Measurements from ENCODE around the gene DCTPP1. TPM values are rescaled to one million over a fixed set of nuclear protein-coding genes. Genes with fewer than 3 reads are reported as not detected.

The DCTPP1 gene
- total and polyA plus RNA-seq, 2 of the 13 experiments (the other 11 are each of a cell fraction or from before 2014, with no cell fraction given): 54.8 to 74.4 TPM

DNA sequence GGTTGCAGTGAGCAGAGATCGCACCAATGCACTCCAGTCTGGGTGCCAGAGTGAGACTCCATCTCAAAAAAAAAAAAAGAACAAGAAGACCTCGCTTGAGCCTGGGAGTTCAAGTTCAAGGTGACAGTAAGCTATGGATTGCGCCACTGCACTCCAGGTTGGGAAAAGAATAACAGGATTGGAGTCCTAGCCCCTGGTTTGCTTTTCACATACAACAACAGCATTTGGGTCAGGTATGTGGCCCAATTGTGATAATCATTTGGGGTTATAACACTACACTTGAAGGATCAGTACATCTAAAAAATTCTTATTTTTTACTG, 19.2 kb upstream of the DCTPP1 start (continued):
- TF ChIP-seq, protein P1, sequence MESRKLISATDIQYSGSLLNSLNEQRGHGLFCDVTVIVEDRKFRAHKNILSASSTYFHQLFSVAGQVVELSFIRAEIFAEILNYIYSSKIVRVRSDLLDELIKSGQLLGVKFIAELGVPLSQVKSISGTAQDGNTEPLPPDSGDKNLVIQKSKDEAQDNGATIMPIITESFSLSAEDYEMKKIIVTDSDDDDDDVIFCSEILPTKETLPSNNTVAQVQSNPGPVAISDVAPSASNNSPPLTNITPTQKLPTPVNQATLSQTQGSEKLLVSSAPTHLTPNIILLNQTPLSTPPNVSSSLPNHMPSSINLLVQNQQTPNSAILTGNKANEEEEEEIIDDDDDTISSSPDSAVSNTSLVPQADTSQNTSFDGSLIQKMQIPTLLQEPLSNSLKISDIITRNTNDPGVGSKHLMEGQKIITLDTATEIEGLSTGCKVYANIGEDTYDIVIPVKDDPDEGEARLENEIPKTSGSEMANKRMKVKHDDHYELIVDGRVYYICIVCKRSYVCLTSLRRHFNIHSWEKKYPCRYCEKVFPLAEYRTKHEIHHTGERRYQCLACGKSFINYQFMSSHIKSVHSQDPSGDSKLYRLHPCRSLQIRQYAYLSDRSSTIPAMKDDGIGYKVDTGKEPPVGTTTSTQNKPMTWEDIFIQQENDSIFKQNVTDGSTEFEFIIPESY (CRISPR knock-in tag; IDR thresholded peaks at IDR 0.05): no peak
- TF ChIP-seq SETDB1 (CRISPR knock-in tag; IDR thresholded peaks at IDR 0.05; ENCODE audit: borderline replicate concordance) (no peak), ELF3 (CRISPR knock-in tag; IDR thresholded peaks at IDR 0.05) (0 out of 2 replicates have a peak, but pooled peaks have one; percentile 19), HNF4A (CRISPR knock-in tag; IDR thresholded peaks at IDR 0.05) (peak; percentile 59), SNAI1 (CRISPR knock-in tag; IDR thresholded peaks at IDR 0.05; ENCODE audit: borderline replicate concordance) (no peak), REXO4 (CRISPR knock-in tag; IDR thresholded peaks at IDR 0.05; ENCODE audit: borderline replicate concordance) (no peak), RFX3 (CRISPR knock-in tag; IDR thresholded peaks at IDR 0.05) (no peak), ARNTL (CRISPR knock-in tag; IDR thresholded peaks at IDR 0.05) (no peak), ZNF292 (CRISPR knock-in tag; IDR thresholded peaks at IDR 0.05; ENCODE audit: borderline replicate concordance, low read depth) (no peak), ZNF33B (CRISPR knock-in tag; IDR thresholded peaks at IDR 0.05) (no peak), HES4 (CRISPR knock-in tag; IDR thresholded peaks at IDR 0.05; ENCODE audit: borderline replicate concordance) (no peak), ZNF264 (CRISPR knock-in tag; IDR thresholded peaks at IDR 0.05) (no peak), ZNF672 (CRISPR knock-in tag; IDR thresholded peaks at IDR 0.05) (no peak), MXI1 (IDR thresholded peaks at IDR 0.05; ENCODE audit: borderline replicate concordance, low read depth, low read length) (no peak), ZBTB3 (CRISPR knock-in tag; IDR thresholded peaks at IDR 0.05; ENCODE audit: borderline replicate concordance, low read depth) (peak; percentile 93; the same call in 1 of the 2 replicates), HOXA9 (CRISPR knock-in tag; IDR thresholded peaks at IDR 0.05; ENCODE audit: borderline replicate concordance) (no peak), SMAD9 (CRISPR knock-in tag; IDR thresholded peaks at IDR 0.05) (no peak), ZNF737 (CRISPR knock-in tag; IDR thresholded peaks at IDR 0.05; ENCODE audit: borderline replicate concordance) (no peak), LCORL (IDR thresholded peaks at IDR 0.05) (no peak), LCORL (CRISPR knock-in tag; IDR thresholded peaks at IDR 0.05) (peak; percentile 37), ZNF441 (CRISPR knock-in tag; IDR thresholded peaks at IDR 0.05; ENCODE audit: borderline replicate concordance) (no peak), BRCA1 (CRISPR knock-in tag; IDR thresholded peaks at IDR 0.05) (no peak), ZNF367 (CRISPR knock-in tag; IDR thresholded peaks at IDR 0.05; ENCODE audit: borderline replicate concordance) (no peak)
- TF ChIP-seq, protein P2, sequence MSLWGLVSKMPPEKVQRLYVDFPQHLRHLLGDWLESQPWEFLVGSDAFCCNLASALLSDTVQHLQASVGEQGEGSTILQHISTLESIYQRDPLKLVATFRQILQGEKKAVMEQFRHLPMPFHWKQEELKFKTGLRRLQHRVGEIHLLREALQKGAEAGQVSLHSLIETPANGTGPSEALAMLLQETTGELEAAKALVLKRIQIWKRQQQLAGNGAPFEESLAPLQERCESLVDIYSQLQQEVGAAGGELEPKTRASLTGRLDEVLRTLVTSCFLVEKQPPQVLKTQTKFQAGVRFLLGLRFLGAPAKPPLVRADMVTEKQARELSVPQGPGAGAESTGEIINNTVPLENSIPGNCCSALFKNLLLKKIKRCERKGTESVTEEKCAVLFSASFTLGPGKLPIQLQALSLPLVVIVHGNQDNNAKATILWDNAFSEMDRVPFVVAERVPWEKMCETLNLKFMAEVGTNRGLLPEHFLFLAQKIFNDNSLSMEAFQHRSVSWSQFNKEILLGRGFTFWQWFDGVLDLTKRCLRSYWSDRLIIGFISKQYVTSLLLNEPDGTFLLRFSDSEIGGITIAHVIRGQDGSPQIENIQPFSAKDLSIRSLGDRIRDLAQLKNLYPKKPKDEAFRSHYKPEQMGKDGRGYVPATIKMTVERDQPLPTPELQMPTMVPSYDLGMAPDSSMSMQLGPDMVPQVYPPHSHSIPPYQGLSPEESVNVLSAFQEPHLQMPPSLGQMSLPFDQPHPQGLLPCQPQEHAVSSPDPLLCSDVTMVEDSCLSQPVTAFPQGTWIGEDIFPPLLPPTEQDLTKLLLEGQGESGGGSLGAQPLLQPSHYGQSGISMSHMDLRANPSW (CRISPR knock-in tag; IDR thresholded peaks at IDR 0.05; ENCODE audit: borderline replicate concordance): no peak
- TF ChIP-seq, protein P3, sequence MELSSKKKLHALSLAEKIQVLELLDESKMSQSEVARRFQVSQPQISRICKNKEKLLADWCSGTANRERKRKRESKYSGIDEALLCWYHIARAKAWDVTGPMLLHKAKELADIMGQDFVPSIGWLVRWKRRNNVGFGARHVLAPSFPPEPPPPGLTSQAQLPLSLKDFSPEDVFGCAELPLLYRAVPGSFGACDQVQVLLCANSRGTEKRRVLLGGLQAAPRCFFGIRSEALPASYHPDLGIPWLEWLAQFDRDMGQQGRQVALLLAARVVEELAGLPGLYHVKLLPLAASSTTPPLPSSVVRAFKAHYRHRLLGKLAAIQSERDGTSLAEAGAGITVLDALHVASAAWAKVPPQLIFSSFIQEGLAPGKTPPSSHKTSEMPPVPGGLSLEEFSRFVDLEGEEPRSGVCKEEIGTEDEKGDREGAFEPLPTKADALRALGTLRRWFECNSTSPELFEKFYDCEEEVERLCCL (CRISPR knock-in tag; IDR thresholded peaks at IDR 0.05; ENCODE audit: borderline replicate concordance): no peak
- TF ChIP-seq, protein P4, sequence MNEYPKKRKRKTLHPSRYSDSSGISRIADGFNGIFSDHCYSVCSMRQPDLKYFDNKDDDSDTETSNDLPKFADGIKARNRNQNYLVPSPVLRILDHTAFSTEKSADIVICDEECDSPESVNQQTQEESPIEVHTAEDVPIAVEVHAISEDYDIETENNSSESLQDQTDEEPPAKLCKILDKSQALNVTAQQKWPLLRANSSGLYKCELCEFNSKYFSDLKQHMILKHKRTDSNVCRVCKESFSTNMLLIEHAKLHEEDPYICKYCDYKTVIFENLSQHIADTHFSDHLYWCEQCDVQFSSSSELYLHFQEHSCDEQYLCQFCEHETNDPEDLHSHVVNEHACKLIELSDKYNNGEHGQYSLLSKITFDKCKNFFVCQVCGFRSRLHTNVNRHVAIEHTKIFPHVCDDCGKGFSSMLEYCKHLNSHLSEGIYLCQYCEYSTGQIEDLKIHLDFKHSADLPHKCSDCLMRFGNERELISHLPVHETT (CRISPR knock-in tag; conservative IDR thresholded peaks at IDR 0.05): peak; percentile 59; the same call in 1 of the 2 replicates

All from HepG2 (cell line).